Measurements from ENCODE around the gene EFCAB5. TPM values are rescaled to one million over a fixed set of nuclear protein-coding genes. Genes with fewer than 3 reads are reported as not detected.

The EFCAB5 gene
- under 1 TPM; under 0.01 to 0.05 TPM for total RNA-seq
- polyA plus RNA-seq: not detected

- Histone ChIP-seq H3K36me3 (ENCODE audit: control insufficient read depth in 4 of 4, insufficient read depth in 3 of 4, low read depth in 1 of 4, low read length in 3 of 4) (no peaks in the 10 kb centered on the region), H3K4me1 (ENCODE audit: control insufficient read depth in 4 of 4, insufficient read depth in 4 of 4, low read length in 3 of 4) (no peaks in the 10 kb centered on the region)
- 73% methylated on average over 1 of the region's 1 CpG for WGBS
These were observed at the start of gene EFCAB5 for GRCh38 chr17:29941334-29941733. EFCAB5 (plus strand) TSS chr17:29941634; CDS start chr17:29941797, 163 bp downstream.

More at GRCh38 chr17:29941334-29941733, at the start of gene EFCAB5:
- Histone ChIP-seq H3K9ac (ENCODE audit: low read depth in 1 of 2, low read length in 2 of 2) (no peak within 1 kb of the TSS), H3K27ac (ENCODE audit: low read depth in 1 of 2, low read length in 2 of 2) (no peak within 1 kb of the TSS), H3K4me3 (ENCODE audit: low read depth in 1 of 3, low read length in 3 of 3) (no peak within 1 kb of the TSS), H3K9me3 (ENCODE audit: control insufficient read depth in 4 of 4, low read length in 3 of 4) (no peaks in the 10 kb centered on the region), H3K27me3 (ENCODE audit: control insufficient read depth in 4 of 4, insufficient read depth in 4 of 4, low read length in 3 of 4) (no peaks in the 10 kb centered on the region)
- TF ChIP-seq, protein P1, sequence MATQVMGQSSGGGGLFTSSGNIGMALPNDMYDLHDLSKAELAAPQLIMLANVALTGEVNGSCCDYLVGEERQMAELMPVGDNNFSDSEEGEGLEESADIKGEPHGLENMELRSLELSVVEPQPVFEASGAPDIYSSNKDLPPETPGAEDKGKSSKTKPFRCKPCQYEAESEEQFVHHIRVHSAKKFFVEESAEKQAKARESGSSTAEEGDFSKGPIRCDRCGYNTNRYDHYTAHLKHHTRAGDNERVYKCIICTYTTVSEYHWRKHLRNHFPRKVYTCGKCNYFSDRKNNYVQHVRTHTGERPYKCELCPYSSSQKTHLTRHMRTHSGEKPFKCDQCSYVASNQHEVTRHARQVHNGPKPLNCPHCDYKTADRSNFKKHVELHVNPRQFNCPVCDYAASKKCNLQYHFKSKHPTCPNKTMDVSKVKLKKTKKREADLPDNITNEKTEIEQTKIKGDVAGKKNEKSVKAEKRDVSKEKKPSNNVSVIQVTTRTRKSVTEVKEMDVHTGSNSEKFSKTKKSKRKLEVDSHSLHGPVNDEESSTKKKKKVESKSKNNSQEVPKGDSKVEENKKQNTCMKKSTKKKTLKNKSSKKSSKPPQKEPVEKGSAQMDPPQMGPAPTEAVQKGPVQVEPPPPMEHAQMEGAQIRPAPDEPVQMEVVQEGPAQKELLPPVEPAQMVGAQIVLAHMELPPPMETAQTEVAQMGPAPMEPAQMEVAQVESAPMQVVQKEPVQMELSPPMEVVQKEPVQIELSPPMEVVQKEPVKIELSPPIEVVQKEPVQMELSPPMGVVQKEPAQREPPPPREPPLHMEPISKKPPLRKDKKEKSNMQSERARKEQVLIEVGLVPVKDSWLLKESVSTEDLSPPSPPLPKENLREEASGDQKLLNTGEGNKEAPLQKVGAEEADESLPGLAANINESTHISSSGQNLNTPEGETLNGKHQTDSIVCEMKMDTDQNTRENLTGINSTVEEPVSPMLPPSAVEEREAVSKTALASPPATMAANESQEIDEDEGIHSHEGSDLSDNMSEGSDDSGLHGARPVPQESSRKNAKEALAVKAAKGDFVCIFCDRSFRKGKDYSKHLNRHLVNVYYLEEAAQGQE (IDR thresholded peaks at IDR 0.05): no peak
- TF ChIP-seq FOXA2 (IDR thresholded peaks at IDR 0.05) (no peak), GABPA (IDR thresholded peaks at IDR 0.05 in 1 of 2, conservative IDR thresholded peaks at IDR 0.05 in 1 of 2) (no peak), EGR1 (IDR thresholded peaks at IDR 0.05; ENCODE audit: low read depth in 2 of 2) (no peak), NR2F2 (IDR thresholded peaks at IDR 0.05) (no peak), HNF4A (conservative IDR thresholded peaks at IDR 0.05) (no peak), ZBTB33 (IDR thresholded peaks at IDR 0.05) (no peak), YY1 (IDR thresholded peaks at IDR 0.05) (no peak), MAX (IDR thresholded peaks at IDR 0.05) (no peak), TAF1 (conservative IDR thresholded peaks at IDR 0.05) (no peak), HNF4G (IDR thresholded peaks at IDR 0.05) (no peak), SP1 (IDR thresholded peaks at IDR 0.05) (no peak), RXRA (IDR thresholded peaks at IDR 0.05) (no peak), RAD21 (IDR thresholded peaks at IDR 0.05) (no peak)
- TF ChIP-seq, protein P2, sequence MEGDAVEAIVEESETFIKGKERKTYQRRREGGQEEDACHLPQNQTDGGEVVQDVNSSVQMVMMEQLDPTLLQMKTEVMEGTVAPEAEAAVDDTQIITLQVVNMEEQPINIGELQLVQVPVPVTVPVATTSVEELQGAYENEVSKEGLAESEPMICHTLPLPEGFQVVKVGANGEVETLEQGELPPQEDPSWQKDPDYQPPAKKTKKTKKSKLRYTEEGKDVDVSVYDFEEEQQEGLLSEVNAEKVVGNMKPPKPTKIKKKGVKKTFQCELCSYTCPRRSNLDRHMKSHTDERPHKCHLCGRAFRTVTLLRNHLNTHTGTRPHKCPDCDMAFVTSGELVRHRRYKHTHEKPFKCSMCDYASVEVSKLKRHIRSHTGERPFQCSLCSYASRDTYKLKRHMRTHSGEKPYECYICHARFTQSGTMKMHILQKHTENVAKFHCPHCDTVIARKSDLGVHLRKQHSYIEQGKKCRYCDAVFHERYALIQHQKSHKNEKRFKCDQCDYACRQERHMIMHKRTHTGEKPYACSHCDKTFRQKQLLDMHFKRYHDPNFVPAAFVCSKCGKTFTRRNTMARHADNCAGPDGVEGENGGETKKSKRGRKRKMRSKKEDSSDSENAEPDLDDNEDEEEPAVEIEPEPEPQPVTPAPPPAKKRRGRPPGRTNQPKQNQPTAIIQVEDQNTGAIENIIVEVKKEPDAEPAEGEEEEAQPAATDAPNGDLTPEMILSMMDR (IDR thresholded peaks at IDR 0.05; ENCODE audit: low read depth, low read length, missing input control): no peak
- DNase-seq (ENCODE audit: low spot score): no peak
